OCI-LY3 (cell line): ENCODE measurements around the gene SLC22A17.

Experiments used
- H2AFZ ChIP-seq: fragments of 200-600, 300-600 bp; shearing (Covaris generic); 2 replicates; pipeline ENCODE4 v1.6.0; 2014; ENCODE audit warnings: antibody characterized with exemption, low read depth, low read length
- H3K27ac ChIP-seq: fragments of 200-600, 300-600 bp; sonication (generic); 2 replicates; pipeline ENCODE4 v1.5.1; 2014; ENCODE audit warnings: mild to moderate bottlenecking, low read length, moderate library complexity, mixed read lengths
- H3K27me3 ChIP-seq: fragments of 200-600, 300-600 bp; sonication (generic); 2 replicates; pipeline ENCODE4 v1.6.1; 2014; ENCODE audit warnings: low read depth, low read length, mixed read lengths
- H3K36me3 ChIP-seq: fragments of 200-600, 300-600 bp; sonication (generic); replicated peaks from 2 replicates; pipeline ENCODE3; 2014; ENCODE audit warnings: low read depth, low read length, mixed read lengths
- H3K4me1 ChIP-seq: fragments of 300-600, 200-600 bp; sonication (generic); 2 replicates; pipeline ENCODE4 v1.6.1; 2014; ENCODE audit warnings: low read length, mixed read lengths
- H3K4me2 ChIP-seq: fragments of 200-600, 300-600 bp; sonication (generic); 2 replicates; pipeline ENCODE4 v1.6.1; 2014; ENCODE audit warnings: low read length, mixed read lengths
- H3K4me3 ChIP-seq: fragments of 300-600, 200-600 bp; sonication (generic); 2 replicates; pipeline ENCODE4 v1.5.1; 2014; ENCODE audit warnings: antibody characterized with exemption, mild to moderate bottlenecking, low read length, moderate library complexity
- H3K79me2 ChIP-seq: fragments of 300-600, 200-600 bp; shearing (Covaris generic); 2 replicates; pipeline ENCODE4 v1.6.1; 2014; ENCODE audit warnings: mild to moderate bottlenecking, low read length, mixed read lengths
- H3K9ac ChIP-seq: fragments of 300-600, 200-600 bp; shearing (Covaris generic); 2 replicates; pipeline ENCODE4 v1.6.0; 2014; ENCODE audit warnings: mild to moderate bottlenecking, low read length, moderate library complexity
- H3K9me3 ChIP-seq: fragments of 200-600, 300-600 bp; shearing (Covaris generic); 2 replicates; pipeline ENCODE4 v1.6.1; 2014; ENCODE audit warnings: low read length, mixed read lengths; ENCODE audit not compliant: insufficient read depth
- H4K20me1 ChIP-seq: fragments of 200-600, 300-600 bp; sonication (generic); 2 replicates; pipeline ENCODE4 v1.6.1; 2016; ENCODE audit warnings: low read length, mixed read lengths; ENCODE audit not compliant: insufficient read depth
- CTCF ChIP-seq: fragments of 200-600, 300-600 bp; sonication (generic); IDR thresholded peaks from 2 replicates; pipeline ENCODE4 v1.5.1; 2014; ENCODE audit warnings: antibody characterized with exemption, low read length, low read depth
- EZH2phosphoT487 ChIP-seq: fragments of 200-600 bp; shearing (Covaris generic); IDR thresholded peaks from 2 replicates; pipeline ENCODE4 v1.6.1; 2018; ENCODE audit warnings: antibody characterized with exemption, mixed run types, low read depth

SLC22A17 gene

DNA sequence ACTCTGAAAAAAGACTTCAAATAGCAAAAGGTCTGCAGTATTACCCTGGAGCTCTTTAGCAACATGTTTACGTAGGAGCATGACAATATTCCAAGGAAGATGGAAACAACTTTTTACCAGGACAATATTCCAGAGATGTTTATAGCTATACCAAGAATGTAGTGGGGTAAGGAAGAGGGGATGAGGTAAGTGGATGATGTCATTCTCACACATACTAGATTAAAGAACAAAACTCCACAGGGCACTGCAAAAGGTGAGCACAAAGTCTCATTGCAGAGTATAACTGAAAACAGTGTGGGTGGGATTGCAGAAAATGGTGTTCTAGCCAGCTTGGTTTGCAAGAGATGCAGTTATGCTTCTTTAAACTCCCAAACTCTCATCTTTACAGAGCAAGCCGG is 32.6 kb upstream of the SLC22A17 start:
- no peaks in the 10 kb centered on the region for H3K9me3 ChIP-seq
- H2AFZ ChIP-seq, result no peak overlapping the region
- no peak overlapping the region for H3K9ac ChIP-seq
- H3K4me2 ChIP-seq, result no peak overlapping the region
- no peak overlapping the region for H3K4me3 ChIP-seq
- no peaks in the 10 kb centered on the region for H4K20me1 ChIP-seq
- no peak for TF ChIP-seq CTCF
- no peak for TF ChIP-seq EZH2phosphoT487
- no peak overlapping the region for H3K27ac ChIP-seq
- no peaks in the 10 kb centered on the region for H3K4me1 ChIP-seq
- no peaks in the 10 kb centered on the region for H3K36me3 ChIP-seq
- H3K79me2 ChIP-seq, result no peaks in the 10 kb centered on the region
- H3K27me3 ChIP-seq, result peaks cover 5% of the 10 kb centered on the region

GRCh38 chr14:23384364-23385080 is 31.8 kb upstream of the SLC22A17 start:
- Histone ChIP-seq H2AFZ (no peak overlapping the region), H3K27me3 (peaks cover 5% of the 10 kb centered on the region)
- no peak for TF ChIP-seq CTCF
- TF ChIP-seq EZH2phosphoT487, result no peak

DNA sequence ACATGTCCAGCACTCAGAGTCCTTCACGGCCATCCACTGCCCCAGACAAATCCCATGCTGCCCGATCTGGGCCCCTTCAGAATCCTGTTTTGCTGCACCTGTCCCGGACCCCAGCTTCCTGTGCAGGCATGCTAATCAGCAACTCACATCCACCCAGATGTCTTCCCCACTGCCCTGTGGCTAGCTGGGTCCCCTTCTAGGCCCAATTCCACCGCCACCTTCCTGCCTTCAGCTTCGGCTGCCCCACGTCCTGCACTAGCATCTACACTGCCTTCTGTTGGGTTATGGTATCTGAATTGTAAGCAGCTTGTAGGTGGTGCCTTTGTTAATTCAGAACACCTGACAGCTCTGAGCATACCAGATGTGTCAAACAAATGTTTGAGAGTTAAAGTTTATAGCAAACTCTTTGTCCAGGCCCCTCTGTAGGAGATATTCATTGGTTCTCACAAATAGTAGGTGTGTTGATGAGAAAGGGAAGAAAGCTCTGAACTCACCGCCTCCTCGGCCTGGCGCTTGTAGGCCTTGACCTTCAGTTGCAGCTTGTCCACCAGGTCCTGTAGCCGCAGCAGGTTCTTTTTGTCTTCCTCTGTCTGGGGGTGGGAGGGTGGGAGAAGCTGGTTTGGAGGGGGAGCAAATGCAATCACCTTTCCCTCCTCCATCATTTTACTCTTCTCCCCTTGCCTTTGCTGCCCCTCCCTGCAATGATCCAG is 30.2 kb upstream of the SLC22A17 start:
- Histone ChIP-seq H2AFZ (no peak overlapping the region), H4K20me1 (no peaks in the 10 kb centered on the region), H3K4me3 (no peak overlapping the region), H3K27me3 (peaks cover 11% of the 10 kb centered on the region), H3K4me2 (no peak overlapping the region), H3K9me3 (no peaks in the 10 kb centered on the region), H3K4me1 (no peaks in the 10 kb centered on the region), H3K36me3 (no peaks in the 10 kb centered on the region), H3K79me2 (no peaks in the 10 kb centered on the region), H3K27ac (no peak overlapping the region), H3K9ac (no peak overlapping the region)
- TF ChIP-seq EZH2phosphoT487 (no peak), CTCF (no peak)

More at GRCh38 chr14:23384364-23385080, 31.8 kb upstream of the SLC22A17 start:
- Histone ChIP-seq H3K4me3 (no peak overlapping the region), H3K27ac (no peak overlapping the region), H3K79me2 (no peaks in the 10 kb centered on the region), H3K9me3 (no peaks in the 10 kb centered on the region), H3K4me2 (no peak overlapping the region), H3K9ac (no peak overlapping the region), H4K20me1 (no peaks in the 10 kb centered on the region), H3K4me1 (no peaks in the 10 kb centered on the region), H3K36me3 (no peaks in the 10 kb centered on the region)

GRCh38 chr14:23382276-23382675 is 29.6 kb upstream of the SLC22A17 start:
- no peaks in the 10 kb centered on the region for H3K79me2 ChIP-seq
- H3K27me3 ChIP-seq, result peaks cover 11% of the 10 kb centered on the region
- H3K27ac ChIP-seq, result no peak overlapping the region
- H3K9ac ChIP-seq, result no peak overlapping the region
- H3K36me3 ChIP-seq, result no peaks in the 10 kb centered on the region
- TF ChIP-seq EZH2phosphoT487 (no peak), CTCF (no peak)
- no peaks in the 10 kb centered on the region for H3K9me3 ChIP-seq
- no peak overlapping the region for H2AFZ ChIP-seq
- no peak overlapping the region for H3K4me3 ChIP-seq
- no peak overlapping the region for H3K4me2 ChIP-seq
- H4K20me1 ChIP-seq, result no peaks in the 10 kb centered on the region
- H3K4me1 ChIP-seq, result no peaks in the 10 kb centered on the region
